ENCODE results near the gene PRR20B. TPM values are rescaled to one million over a fixed set of nuclear protein-coding genes. Genes with fewer than 3 reads are reported as not detected.
"Not testable (repeated sequence)": the region's sequence is repeated elsewhere in the genome, so short reads cannot be mapped to it uniquely, and the experiment has no call there.

Gene PRR20B
- total and polyA plus RNA-seq, 3 donors from 2014 or later = 0.16 TPM; not detected in 2

DNA sequence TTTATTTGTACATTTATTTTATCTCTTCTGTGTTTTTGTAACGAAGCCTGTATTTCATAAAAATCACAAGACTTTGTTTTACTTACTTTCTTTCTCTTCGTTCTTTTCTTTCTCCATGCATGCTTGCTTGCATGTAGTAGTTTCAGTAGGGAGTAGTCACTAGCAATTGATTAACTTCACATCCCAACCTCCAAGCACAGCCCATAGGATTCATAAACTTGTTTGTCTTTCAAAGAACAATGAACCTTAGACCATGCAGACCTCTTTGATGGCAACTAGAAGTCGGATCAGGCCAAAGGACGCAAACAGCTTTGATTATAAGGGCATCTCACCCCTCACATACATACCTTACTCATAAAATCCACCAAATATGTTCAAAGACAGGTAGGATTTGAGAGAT lies 9.7 kb upstream of the PRR20B start:
- Histone ChIP-seq H3K36me3 (ENCODE audit: low read depth, missing control alignments) (no peaks in the 10 kb centered on the region), H3K27ac (no peak overlapping the region), H3K4me1 (no peaks in the 10 kb centered on the region), H3K4me3 (no peak overlapping the region), H3K9me3 (no peaks in the 10 kb centered on the region), H3K27me3 (no peaks in the 10 kb centered on the region)
- 90 to 92% methylated on average over 4 of the region's 4 CpGs for whole genome bisulfite sequencing, 2 donors
- DNase-seq = no peak
- intact Hi-C loops (cut with DNase I; ENCODE audit: low total_unique reads) = no loop called here
- TF ChIP-seq, protein P1, sequence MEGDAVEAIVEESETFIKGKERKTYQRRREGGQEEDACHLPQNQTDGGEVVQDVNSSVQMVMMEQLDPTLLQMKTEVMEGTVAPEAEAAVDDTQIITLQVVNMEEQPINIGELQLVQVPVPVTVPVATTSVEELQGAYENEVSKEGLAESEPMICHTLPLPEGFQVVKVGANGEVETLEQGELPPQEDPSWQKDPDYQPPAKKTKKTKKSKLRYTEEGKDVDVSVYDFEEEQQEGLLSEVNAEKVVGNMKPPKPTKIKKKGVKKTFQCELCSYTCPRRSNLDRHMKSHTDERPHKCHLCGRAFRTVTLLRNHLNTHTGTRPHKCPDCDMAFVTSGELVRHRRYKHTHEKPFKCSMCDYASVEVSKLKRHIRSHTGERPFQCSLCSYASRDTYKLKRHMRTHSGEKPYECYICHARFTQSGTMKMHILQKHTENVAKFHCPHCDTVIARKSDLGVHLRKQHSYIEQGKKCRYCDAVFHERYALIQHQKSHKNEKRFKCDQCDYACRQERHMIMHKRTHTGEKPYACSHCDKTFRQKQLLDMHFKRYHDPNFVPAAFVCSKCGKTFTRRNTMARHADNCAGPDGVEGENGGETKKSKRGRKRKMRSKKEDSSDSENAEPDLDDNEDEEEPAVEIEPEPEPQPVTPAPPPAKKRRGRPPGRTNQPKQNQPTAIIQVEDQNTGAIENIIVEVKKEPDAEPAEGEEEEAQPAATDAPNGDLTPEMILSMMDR (IDR thresholded peaks at IDR 0.05) = no peak
- no peak for TF ChIP-seq POLR2A (IDR thresholded peaks at IDR 0.05)

DNA sequence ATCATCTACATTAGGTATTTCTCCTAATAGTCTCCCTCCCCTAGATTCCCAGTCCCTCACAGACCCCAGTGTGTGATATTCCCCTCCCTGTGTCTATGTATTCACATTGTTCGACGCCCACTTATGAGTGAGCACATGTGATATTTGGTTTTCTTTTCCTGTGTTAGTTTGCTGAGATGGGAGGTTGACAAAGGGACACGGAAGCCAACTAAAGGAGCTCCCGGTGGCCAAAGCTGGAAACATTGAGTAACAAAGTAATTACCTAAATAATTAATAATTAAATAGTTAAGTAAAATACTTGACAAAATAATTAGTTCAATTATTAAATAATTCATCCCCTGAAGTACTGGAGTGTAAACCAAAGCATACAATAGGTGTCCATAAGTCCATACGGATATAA lies 8.3 kb upstream of the PRR20B start:
- WGBS, 2 donors = 64 to 77% methylated on average over 5 of the region's 5 CpGs
- intact Hi-C loops (cut with DNase I; ENCODE audit: low total_unique reads) = no loop called here

DNA sequence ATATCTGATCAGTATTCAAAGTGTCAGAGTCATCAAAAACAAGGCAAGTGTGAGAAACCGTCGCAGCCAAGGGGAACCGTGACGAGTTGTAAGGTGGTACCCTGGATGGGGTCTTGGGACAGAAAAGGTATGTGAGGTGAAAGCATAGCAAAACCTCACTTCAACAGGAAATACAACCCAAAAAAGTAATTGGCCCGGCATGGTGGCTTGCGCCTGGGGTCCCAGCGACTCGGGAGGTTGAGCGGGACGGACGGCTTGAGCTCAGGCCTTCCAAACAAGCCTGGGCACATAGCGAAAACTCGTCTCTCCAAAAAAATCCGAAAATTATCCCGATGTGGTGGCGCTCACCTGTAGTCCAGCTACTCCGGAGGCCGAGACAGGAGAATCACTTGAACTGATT lies 7.5 kb upstream of the PRR20B start:
- H3K36me3 ChIP-seq (ENCODE audit: low read depth, missing control alignments); H3K27me3 ChIP-seq; H3K9me3 ChIP-seq; intact Hi-C loops (cut with DNase I; ENCODE audit: low total_unique reads); DNase-seq; H3K27ac ChIP-seq; H3K4me3 ChIP-seq; H3K4me1 ChIP-seq: not testable (repeated sequence)
- WGBS, 2 donors = 100% methylated on average over 4 of the region's 18 CpGs; no CpG with 5 or more reads in 1 of the 2 donors

More for the DNA sequence above, 8.3 kb upstream of the PRR20B start:
- no peak overlapping the region for H3K4me3 ChIP-seq
- no peaks in the 10 kb centered on the region for H3K27me3 ChIP-seq
- H3K9me3 ChIP-seq = no peaks in the 10 kb centered on the region
- TF ChIP-seq, protein P1 (IDR thresholded peaks at IDR 0.05) = no peak
- no peak for TF ChIP-seq POLR2A (IDR thresholded peaks at IDR 0.05)
- no peaks in the 10 kb centered on the region for H3K36me3 ChIP-seq (ENCODE audit: low read depth, missing control alignments)
- no peaks in the 10 kb centered on the region for H3K4me1 ChIP-seq
- no peak for DNase-seq
- H3K27ac ChIP-seq = no peak overlapping the region

DNA sequence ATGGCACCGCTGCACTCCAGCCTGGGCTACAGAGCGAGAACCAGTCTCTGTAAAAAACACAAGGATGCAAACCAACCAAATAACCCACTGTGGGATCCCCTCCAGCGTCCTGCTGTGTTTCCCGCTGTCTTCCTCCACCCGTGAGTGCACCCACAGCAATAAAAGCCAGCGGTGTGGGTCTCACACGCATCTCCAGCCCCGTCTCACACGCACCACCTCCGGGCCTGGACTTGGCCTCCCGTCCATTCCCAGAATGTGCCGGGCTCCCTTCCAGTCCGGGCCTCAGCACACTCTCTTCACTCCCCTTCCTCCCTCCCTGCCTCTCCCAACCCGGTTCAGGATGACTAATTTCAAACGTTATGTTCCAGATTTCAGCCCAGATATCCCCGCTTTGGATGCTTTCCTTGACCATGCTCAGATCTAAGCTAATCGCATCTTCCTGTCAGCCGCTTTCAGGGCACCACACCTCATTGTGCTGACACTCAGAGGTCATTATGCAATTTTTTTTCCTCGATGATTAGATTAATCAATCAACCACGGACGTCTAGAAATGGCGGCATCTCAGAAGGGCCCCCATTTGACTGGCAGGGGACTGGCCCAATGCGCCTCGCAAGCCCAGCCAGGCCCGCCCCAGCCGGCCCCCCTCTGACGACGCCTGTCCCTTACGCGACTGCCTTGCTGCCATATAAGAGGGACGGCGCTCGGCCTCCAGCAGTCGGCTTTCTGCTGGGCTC lies 6.9 kb upstream of the PRR20B start, which contains the start of gene PRR20A:
PRR20A (plus strand) TSS at position 684 of the 734 bp plus-strand sequence. CDS start 387 bp downstream, outside the sequence.
- H3K9me3 ChIP-seq; H3K4me3 ChIP-seq; intact Hi-C loops (cut with DNase I; ENCODE audit: low total_unique reads); H3K27me3 ChIP-seq; H3K4me1 ChIP-seq; H3K27ac ChIP-seq; DNase-seq; H3K36me3 ChIP-seq (ENCODE audit: low read depth, missing control alignments): not testable (repeated sequence)
- 68 to 85% methylated on average over 7 to 12 of the region's 34 CpGs for WGBS, 2 donors

DNA sequence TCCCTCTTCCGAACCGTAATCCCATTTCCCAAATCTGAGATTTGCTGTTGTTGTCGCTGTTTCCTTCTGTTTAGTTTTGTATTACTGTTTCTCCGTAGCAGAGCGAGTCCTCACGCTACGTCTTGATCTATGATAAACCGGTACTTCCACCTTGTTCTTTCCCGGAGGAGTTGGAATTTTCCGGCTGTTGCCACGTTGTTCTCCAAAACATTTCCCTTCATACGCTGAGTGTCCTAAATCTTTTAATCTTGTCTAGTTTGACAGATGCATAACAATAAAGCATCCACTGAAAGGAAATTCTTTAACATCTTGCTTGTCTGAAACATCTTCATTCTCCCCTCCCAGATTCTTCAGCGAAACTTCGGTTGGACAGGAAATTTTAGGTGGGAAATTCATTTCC lies 818 bp downstream of the PRR20B start:
- H3K27me3 ChIP-seq; H3K4me1 ChIP-seq; H3K36me3 ChIP-seq (ENCODE audit: low read depth, missing control alignments); H3K27ac ChIP-seq; intact Hi-C loops (cut with DNase I; ENCODE audit: low total_unique reads); H3K4me3 ChIP-seq; H3K9me3 ChIP-seq; DNase-seq: not testable (repeated sequence)
- WGBS, 2 donors = 61 to 73% methylated on average over 9 of the region's 14 CpGs

DNA sequence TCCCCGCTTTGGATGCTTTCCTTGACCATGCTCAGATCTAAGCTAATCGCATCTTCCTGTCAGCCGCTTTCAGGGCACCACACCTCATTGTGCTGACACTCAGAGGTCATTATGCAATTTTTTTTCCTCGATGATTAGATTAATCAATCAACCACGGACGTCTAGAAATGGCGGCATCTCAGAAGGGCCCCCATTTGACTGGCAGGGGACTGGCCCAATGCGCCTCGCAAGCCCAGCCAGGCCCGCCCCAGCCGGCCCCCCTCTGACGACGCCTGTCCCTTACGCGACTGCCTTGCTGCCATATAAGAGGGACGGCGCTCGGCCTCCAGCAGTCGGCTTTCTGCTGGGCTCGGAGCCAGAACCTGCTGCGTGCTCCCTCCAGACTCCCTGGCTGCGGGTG lies 6.5 kb downstream of the PRR20B start, which contains the start of gene PRR20C:
PRR20C (plus strand) TSS at position 301 of the 400 bp plus-strand sequence. CDS start 387 bp downstream, outside the sequence.
- H3K4me3 ChIP-seq; intact Hi-C loops (cut with DNase I; ENCODE audit: low total_unique reads); H3K27ac ChIP-seq; H3K4me1 ChIP-seq; H3K27me3 ChIP-seq; H3K9me3 ChIP-seq; DNase-seq; H3K36me3 ChIP-seq (ENCODE audit: low read depth, missing control alignments): not testable (repeated sequence)
- no CpG with 5 or more reads among the region's 22 CpGs for WGBS, 2 donors

DNA sequence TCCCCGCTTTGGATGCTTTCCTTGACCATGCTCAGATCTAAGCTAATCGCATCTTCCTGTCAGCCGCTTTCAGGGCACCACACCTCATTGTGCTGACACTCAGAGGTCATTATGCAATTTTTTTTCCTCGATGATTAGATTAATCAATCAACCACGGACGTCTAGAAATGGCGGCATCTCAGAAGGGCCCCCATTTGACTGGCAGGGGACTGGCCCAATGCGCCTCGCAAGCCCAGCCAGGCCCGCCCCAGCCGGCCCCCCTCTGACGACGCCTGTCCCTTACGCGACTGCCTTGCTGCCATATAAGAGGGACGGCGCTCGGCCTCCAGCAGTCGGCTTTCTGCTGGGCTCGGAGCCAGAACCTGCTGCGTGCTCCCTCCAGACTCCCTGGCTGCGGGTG lies 13.0 kb downstream of the PRR20B start, which contains the start of gene PRR20D:
PRR20D (plus strand) TSS at position 301 of the 400 bp plus-strand sequence. CDS start 387 bp downstream, outside the sequence.
- H3K4me3 ChIP-seq; DNase-seq; intact Hi-C loops (cut with DNase I; ENCODE audit: low total_unique reads); H3K27ac ChIP-seq; H3K36me3 ChIP-seq (ENCODE audit: low read depth, missing control alignments); H3K9me3 ChIP-seq; H3K4me1 ChIP-seq; H3K27me3 ChIP-seq: not testable (repeated sequence)
- WGBS, 2 donors = no CpG with 5 or more reads among the region's 22 CpGs

DNA sequence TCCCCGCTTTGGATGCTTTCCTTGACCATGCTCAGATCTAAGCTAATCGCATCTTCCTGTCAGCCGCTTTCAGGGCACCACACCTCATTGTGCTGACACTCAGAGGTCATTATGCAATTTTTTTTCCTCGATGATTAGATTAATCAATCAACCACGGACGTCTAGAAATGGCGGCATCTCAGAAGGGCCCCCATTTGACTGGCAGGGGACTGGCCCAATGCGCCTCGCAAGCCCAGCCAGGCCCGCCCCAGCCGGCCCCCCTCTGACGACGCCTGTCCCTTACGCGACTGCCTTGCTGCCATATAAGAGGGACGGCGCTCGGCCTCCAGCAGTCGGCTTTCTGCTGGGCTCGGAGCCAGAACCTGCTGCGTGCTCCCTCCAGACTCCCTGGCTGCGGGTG lies 19.6 kb downstream of the PRR20B start, which contains the start of gene PRR20E:
PRR20E (plus strand) TSS at position 301 of the 400 bp plus-strand sequence. CDS start 387 bp downstream, outside the sequence.
- DNase-seq; H3K9me3 ChIP-seq; H3K36me3 ChIP-seq (ENCODE audit: low read depth, missing control alignments); intact Hi-C loops (cut with DNase I; ENCODE audit: low total_unique reads); H3K27me3 ChIP-seq; H3K4me1 ChIP-seq; H3K4me3 ChIP-seq; H3K27ac ChIP-seq: not testable (repeated sequence)
- WGBS, 2 donors = no CpG with 5 or more reads among the region's 22 CpGs

Data from testis (tissue), 3 donors.